LoVo (cell line): ENCODE measurements around the gene CRPPA.
"Not testable (repeated sequence)": the region's sequence is repeated elsewhere in the genome, so short reads cannot be mapped to it uniquely, and the experiment has no call there.

ENCODE experiments used
- DNase-seq: peaks from one replicate; pipeline ENCODE4 v3.0.0-alpha.2; 2016; ENCODE audit warnings: low spot score

Gene CRPPA

DNA sequence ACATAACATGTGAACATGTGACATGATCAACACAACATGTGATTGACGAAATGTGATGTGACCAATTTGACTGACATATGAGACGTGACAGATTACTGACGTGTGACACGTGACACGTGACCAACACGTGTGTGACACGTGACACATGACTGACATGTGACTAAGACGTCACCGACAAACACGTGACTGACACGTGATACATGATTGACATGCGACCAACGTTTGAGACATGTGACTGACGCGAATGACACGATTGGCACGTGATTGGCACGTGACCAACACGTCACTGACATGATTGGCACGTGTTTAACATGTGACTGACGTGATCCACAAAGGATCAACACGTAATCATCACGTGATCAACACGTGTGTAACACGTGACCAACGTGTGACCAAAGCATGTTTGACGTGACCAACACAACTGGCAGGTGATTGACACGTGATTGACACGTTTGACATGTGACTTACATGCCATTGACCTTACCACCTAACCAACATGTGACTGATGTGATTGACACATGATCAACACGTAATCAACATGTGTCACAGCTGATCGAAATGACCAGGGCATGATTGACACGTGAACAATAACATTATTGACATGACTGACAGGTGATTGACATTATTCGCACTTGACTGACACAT, 23.7 kb downstream of the CRPPA start:
- no peak for DNase-seq

DNA sequence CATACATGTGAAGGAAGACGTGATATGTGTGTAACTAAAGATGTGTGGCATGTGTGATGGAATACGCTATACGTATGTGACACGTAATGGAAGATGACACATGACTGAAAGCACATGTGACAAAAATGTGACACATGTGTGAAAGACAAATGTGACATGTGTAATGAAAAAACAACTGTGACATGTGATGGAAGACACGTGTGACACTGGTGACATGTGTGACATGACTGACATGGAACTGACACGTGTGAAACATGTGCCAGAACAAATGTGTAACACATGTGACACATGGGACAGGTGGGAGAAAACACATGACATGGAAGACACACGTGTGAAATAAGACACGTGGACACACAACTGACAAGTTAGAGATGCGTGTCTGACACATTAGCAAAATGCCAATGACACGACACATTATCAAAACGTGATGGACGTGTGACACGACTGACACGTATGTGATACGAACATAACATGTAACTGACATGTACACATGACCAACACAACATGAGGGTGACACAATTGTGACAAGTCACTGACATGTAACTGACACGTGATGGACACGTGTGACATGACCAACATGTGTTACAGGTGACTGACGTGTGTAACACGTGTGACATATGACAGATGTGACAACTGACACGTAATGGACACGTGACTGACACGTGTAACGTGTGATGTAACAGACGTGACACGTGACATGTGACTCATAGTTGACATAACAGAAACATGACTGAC, 24.4 kb downstream of the CRPPA start:
- no peak for DNase-seq

DNA sequence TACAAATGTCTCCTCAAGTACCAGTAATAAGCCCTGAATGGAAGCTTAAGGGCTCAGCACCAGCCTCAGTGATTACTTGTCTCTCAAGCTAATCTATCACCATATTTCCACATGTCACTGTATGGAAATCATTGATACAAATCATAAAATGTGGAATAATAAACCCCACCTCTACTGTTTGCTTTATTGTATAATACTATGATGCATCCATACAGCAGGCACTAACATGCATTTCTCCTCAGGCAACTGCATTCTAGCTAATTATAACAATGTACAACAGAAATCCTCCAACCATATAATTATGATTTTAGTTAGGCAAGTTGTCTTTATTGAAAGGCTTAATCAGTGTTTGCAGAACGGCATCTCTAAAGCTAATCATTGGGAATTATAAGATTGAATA, 26.2 kb downstream of the CRPPA start:
- no peak for DNase-seq

DNA sequence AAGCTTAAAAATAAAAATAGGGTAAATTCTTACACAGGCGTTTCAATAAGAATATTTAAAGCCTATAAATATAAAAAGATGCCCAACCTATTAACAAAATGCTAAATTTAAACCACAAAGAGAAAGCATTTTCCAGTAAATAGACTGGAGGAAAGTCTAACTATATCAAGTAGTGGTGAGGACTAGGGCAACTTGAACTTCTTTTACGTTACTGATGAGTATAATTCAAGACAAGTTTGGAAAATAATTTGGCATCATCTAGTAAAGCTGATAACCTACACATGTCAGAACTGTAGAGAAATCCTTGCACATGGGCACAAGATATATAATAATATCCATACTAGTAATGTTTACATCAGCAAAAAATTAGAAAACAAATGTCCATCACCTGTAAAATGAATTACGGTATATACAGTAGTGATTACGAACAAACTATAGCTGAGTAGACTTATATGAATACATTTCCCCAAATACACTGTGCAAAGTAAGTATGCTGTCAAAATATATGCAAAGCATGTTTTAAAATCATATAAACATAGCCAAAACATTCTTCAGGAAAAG, 27.4 kb downstream of the CRPPA start:
- no peak for DNase-seq

DNA sequence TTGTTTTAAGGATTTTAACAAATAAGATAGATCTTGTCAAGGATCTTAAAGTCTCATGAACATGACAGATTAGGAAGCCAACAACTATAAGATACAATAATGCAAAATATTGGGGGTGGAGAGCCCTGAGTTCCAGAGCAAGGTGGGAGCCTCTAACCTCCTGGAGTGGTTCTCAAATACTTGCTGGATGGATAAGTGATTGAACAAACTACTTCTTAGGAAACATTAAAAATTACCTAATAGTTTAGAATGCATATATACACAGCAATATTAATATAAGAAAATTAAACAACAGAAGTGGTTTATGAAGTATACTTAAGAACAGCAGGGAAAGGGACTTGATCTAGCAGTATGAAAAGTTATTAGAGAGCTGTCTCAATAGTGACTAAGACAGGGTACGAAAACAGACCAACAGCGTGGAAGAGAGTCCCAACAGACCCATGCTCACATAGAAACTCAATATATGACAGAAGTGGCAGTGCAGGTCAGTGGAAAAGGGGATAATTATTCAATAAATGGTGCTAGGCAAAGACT, 28.3 kb downstream of the CRPPA start:
- DNase-seq: no peak

DNA sequence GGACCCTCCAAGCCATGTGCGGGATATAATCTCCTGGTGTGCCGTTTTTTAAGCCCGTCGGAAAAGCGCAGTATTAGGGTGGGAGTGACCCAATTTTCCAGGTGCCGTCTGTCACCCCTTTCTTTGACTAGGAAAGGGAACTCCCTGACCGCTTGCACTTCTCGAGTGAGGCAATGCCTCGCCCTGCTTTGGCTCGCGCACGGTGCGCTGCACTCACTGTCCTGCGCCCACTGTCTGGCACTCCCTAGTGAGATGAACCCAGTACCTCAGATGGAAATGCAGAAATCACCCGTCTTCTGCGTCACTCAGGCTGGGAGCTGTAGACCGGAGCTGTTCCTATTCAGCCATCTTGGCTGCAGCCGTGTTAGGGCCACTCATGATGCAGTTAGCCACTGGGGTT, 37.6 kb downstream of the CRPPA start:
- DNase-seq: not testable (repeated sequence)

DNA sequence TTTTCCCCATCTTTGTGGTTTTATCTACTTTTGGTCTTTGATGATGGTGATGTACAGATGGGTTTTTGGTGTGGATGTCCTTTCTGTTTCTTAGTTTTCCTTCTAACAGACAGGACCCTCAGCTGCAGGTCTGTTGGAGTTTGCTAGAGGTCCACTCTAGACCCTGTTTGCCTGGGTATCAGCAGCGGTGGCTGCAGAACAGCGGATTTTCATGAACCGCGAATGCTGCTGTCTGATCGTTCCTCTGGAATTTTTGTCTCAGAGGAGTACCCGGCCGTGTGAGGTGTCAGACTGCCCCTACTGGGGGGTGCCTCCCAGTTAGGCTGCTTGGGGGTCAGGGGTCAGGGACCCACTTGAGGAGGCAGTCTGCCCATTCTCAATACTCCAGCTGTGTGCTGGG, 38.2 kb downstream of the CRPPA start:
- DNase-seq: not testable (repeated sequence)
